CD14-positive monocyte (primary cell): ENCODE results near the gene TRIM45. TPM values are rescaled to one million over a fixed set of nuclear protein-coding genes. Genes with fewer than 3 reads are reported as not detected.

Experiments used
- DNase-seq, 3 donors: peaks; one replicate each; pipeline ENCODE4 v3.0.0-alpha.2; 2011 to 2022
- H2AFZ ChIP-seq: 2 replicates; pipeline ENCODE4 v1.6.0; 2012; ENCODE audit warnings: mild to moderate bottlenecking, low read depth, low read length, inconsistent platforms; ENCODE audit not compliant: insufficient read depth, poor library complexity, severe bottlenecking
- H3K27ac ChIP-seq, 2 donors: 1 replicate in 1 of 2; 2 replicates in 1 of 2; pipeline ENCODE4 v1.5.1; 2012 to 2013; ENCODE audit warnings: low read length in 2 of 2, control low read depth in 1 of 2, inconsistent platforms in 1 of 2, low read depth in 1 of 2, mild to moderate bottlenecking in 1 of 2
- H3K27me3 ChIP-seq, 2 donors: one replicate each; pipeline versions ENCODE4 v1.6.0 to v1.6.1; 2011 to 2013; ENCODE audit warnings: low read length in 2 of 2; ENCODE audit not compliant: control insufficient read depth in 2 of 2, insufficient read depth in 2 of 2
- H3K36me3 ChIP-seq, 2 donors: replicated peaks in 1 of 2; 1 replicate in 1 of 2; 2 replicates in 1 of 2; pipeline versions ENCODE4 v1.5.1 to v1.6.1; 2012 to 2013; ENCODE audit warnings: low read length in 2 of 2, control low read depth in 1 of 2, inconsistent platforms in 1 of 2, mild to moderate bottlenecking in 1 of 2; ENCODE audit not compliant: insufficient read depth in 2 of 2, control insufficient read depth in 1 of 2
- H3K4me1 ChIP-seq, 2 donors: 1 replicate in 1 of 2; 2 replicates in 1 of 2; pipeline versions ENCODE4 v1.5.1 to v1.6.1; 2012 to 2013; ENCODE audit warnings: low read length in 2 of 2, control low read depth in 1 of 2, inconsistent platforms in 1 of 2, mild to moderate bottlenecking in 1 of 2, moderate library complexity in 1 of 2; ENCODE audit not compliant: insufficient read depth in 2 of 2, control insufficient read depth in 1 of 2
- H3K4me2 ChIP-seq: replicated peaks from 2 replicates; pipeline ENCODE3; 2012; ENCODE audit warnings: low read length, moderate library complexity, mild to moderate bottlenecking; ENCODE audit not compliant: poor library complexity, severe bottlenecking; ENCODE audit errors: extremely low read depth
- H3K4me3 ChIP-seq, 3 experiments: fragments of 200-600 bp in 1 of 3; sonication (generic) in 1 of 3; replicated peaks in 1 of 3; 1 replicate in 2 of 3; 2 replicates in 1 of 3; pipeline ENCODE4 v1.5.1; 2011 to 2013; ENCODE audit warnings: low read length in 3 of 3, mild to moderate bottlenecking in 3 of 3, control low read depth in 2 of 3, low read depth in 2 of 3, inconsistent platforms in 1 of 3, moderate library complexity in 1 of 3
- H3K79me2 ChIP-seq: 2 replicates; pipeline ENCODE4 v1.6.0; 2012; ENCODE audit warnings: mild to moderate bottlenecking, control low read depth, inconsistent platforms, low read length, moderate library complexity; ENCODE audit not compliant: insufficient read depth
- H3K9ac ChIP-seq: 2 replicates; pipeline ENCODE4 v1.6.0; 2017; ENCODE audit warnings: low read length, mild to moderate bottlenecking; ENCODE audit not compliant: insufficient read depth, poor library complexity, severe bottlenecking
- H3K9me3 ChIP-seq, 2 donors: replicated peaks in 1 of 2; 1 replicate in 1 of 2; 2 replicates in 1 of 2; pipeline versions ENCODE4 v1.5.1 to v1.6.1; 2012 to 2013; ENCODE audit warnings: low read length in 2 of 2, control low read depth in 1 of 2; ENCODE audit not compliant: control insufficient read depth in 1 of 2, insufficient read depth in 1 of 2
- H4K20me1 ChIP-seq: 2 replicates; pipeline ENCODE4 v1.6.0; 2012; ENCODE audit warnings: mild to moderate bottlenecking, low read length, control low read depth, moderate library complexity; ENCODE audit not compliant: insufficient read depth
- H3K27ac Mint-ChIP-seq, 7 donors: one replicate each; pipeline ENCODE4 v1.8.0; 2020; ENCODE audit warnings: mild to moderate bottlenecking in 7 of 7, mixed read lengths in 7 of 7, moderate library complexity in 6 of 7, inconsistent platforms in 2 of 7
- H3K27me3 Mint-ChIP-seq, 3 donors: one replicate each; pipeline ENCODE4 v1.8.0; 2021 to 2022; ENCODE audit warnings: low read depth in 3 of 3, mild to moderate bottlenecking in 3 of 3, mixed read lengths in 3 of 3, moderate library complexity in 3 of 3, inconsistent platforms in 1 of 3
- H3K36me3 Mint-ChIP-seq, 2 donors: one replicate each; pipeline ENCODE4 v1.8.0; 2020; ENCODE audit warnings: mixed read lengths in 2 of 2, inconsistent platforms in 1 of 2, mild to moderate bottlenecking in 1 of 2
- H3K4me1 Mint-ChIP-seq: one replicate; pipeline ENCODE4 v1.8.0; 2020; ENCODE audit warnings: mild to moderate bottlenecking, mixed read lengths
- H3K4me3 Mint-ChIP-seq, 2 donors: one replicate each; pipeline ENCODE4 v1.8.0; 2020; ENCODE audit warnings: mild to moderate bottlenecking in 2 of 2, mixed read lengths in 2 of 2, moderate library complexity in 1 of 2
- H3K9me3 Mint-ChIP-seq, 7 donors: one replicate each; pipeline ENCODE4 v1.8.0; 2020 to 2022; ENCODE audit warnings: mixed read lengths in 7 of 7, mild to moderate bottlenecking in 6 of 7, moderate library complexity in 6 of 7, inconsistent platforms in 2 of 7
- WGBS: methylation state at CpG from one replicate; pipeline ENCODE4 v1.1.5; 2013; ENCODE audit warnings: missing lambda C conversion rate; ENCODE audit not compliant: insufficient coverage; 5-methylcytosine and 5-hydroxymethylcytosine counted together
- intact Hi-C, 2 donors: fragments of 100-400 bp; cut with micrococcal nuclease; formaldehyde crosslinking; loops; one replicate each; pipeline versions ENCODE4 v1.15.0 to v1.15.1; 2023
- polyA plus RNA-seq, 3 donors: library from polyadenylated mRNA; depleted of rRNA in 1 of 3; unstranded in 2 of 3; stranded (reverse) in 1 of 3; fragments of 300-500 nt in 2 of 3; fragments of >200 nt in 1 of 3; fragmentation: Illumina TruSeq in 2 of 3; gene quantifications; 1 replicate in 2 of 3; 2 replicates in 1 of 3; pipeline ENCODE4 v1.2.3, GENCODE V29; 2012 to 2021
- TF ChIP-seq, protein P1 (sequence below): fragments of 200-600 bp; IDR thresholded peaks from one replicate; pipeline ENCODE4 v1.8.0; 2022; ENCODE audit warnings: antibody characterized with exemption, mild to moderate bottlenecking

The TRIM45 gene
- polyA plus RNA-seq, 3 donors, result 0.85 to 1.4 TPM; not detected in 1

DNA sequence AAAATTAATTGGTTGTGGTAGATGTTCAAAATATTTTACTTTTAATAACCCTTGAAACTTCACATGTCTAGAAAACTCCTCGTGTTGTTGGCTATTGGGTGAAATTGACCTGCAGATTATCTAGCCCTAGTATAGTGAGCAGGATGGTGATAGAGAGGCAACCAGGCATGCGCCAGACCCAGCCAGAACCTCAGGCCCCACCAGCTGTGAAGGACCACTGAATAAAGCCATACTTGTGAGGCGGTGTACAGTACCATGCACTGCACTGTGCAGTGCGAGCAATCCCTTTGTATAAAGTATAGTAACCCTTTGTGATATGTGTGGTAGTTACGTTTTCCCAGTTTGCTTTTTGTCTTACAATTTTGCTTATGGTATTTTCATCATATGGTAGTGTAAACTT lies 53.0 kb downstream of the TRIM45 start:
- peaks cover 3% of the 10 kb centered on the region for H3K4me1 Mint-ChIP-seq

DNA sequence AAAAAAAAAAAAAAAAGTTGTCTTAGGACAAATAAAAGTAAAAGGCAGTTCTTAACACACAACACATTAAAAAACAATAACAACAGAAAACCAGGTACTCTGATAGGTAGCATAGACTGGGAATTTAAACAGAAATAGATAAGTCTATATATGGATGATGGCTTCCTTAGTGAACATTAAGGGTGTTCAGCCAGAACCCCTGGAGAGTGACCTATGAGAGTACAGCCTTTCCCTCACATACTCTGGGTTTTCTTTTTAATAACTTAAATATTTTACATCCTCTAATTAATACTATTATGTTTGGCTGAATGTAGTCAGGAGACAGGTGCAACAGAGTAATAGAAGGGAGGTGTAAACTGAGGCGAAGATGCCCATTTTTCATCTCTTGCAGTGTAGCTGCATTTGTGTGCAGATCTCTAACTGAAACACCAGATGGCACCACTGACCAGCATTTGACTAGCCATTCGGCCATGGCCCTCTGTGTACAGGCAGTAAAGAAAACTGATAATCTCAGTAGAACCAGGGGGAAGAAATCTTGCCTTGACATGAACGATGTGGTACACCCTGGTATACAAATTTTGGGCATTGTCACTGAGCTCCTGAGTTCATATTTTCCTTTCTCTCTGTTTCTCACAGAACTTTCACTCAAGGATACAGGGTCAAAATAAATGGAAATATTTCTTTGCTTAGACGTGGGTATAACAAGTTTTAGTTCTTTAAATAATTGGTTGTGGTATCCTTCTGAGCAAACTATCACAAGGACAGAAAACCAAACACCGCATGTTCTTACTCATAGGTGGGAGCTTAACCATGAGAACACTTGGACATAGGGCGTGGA lies 53.8 kb downstream of the TRIM45 start:
- DNase-seq, result peak; percentile 25 to 55 (median 52)
- Mint-ChIP-seq H3K4me1 (peaks cover 3% of the 10 kb centered on the region), H3K4me3 (no peak overlapping the region), H3K36me3 (peaks cover 41 to 65% of the 10 kb centered on the region in 2 donors), H3K9me3 (no peaks in the 10 kb centered on the region), H3K27ac (no peak overlapping the region), H3K27me3 (no peaks in the 10 kb centered on the region)
- H3K4me2 ChIP-seq, result no peak overlapping the region
- no peak overlapping the region for H2AFZ ChIP-seq
- 80% methylated on average over 2 of the region's 6 CpGs for WGBS
- H3K27me3 ChIP-seq, result no peaks in the 10 kb centered on the region
- no peak overlapping the region for H3K27ac ChIP-seq
- H3K4me3 ChIP-seq, result no peak overlapping the region
- no peak overlapping the region for H3K9ac ChIP-seq
- H3K36me3 ChIP-seq, result peaks cover 3 to 66% of the 10 kb centered on the region in 2 donors
- TF ChIP-seq, protein P1, sequence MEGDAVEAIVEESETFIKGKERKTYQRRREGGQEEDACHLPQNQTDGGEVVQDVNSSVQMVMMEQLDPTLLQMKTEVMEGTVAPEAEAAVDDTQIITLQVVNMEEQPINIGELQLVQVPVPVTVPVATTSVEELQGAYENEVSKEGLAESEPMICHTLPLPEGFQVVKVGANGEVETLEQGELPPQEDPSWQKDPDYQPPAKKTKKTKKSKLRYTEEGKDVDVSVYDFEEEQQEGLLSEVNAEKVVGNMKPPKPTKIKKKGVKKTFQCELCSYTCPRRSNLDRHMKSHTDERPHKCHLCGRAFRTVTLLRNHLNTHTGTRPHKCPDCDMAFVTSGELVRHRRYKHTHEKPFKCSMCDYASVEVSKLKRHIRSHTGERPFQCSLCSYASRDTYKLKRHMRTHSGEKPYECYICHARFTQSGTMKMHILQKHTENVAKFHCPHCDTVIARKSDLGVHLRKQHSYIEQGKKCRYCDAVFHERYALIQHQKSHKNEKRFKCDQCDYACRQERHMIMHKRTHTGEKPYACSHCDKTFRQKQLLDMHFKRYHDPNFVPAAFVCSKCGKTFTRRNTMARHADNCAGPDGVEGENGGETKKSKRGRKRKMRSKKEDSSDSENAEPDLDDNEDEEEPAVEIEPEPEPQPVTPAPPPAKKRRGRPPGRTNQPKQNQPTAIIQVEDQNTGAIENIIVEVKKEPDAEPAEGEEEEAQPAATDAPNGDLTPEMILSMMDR, result peak; percentile 81
- intact Hi-C loops, result loop anchor here in 1 of 2 donors (10.0 kb wide), 1 partner anchor 827 kb away; no protein-coding TSS in a partner anchor
- H4K20me1 ChIP-seq, result no peaks in the 10 kb centered on the region
- no peaks in the 10 kb centered on the region for H3K4me1 ChIP-seq
- H3K79me2 ChIP-seq, result peaks cover 42% of the 10 kb centered on the region
- no peaks in the 10 kb centered on the region for H3K9me3 ChIP-seq

More for the DNA sequence above, 53.0 kb downstream of the TRIM45 start:
- no peak overlapping the region for H3K9ac ChIP-seq
- H3K9me3 Mint-ChIP-seq, result no peaks in the 10 kb centered on the region
- intact Hi-C loops, result loop anchor here in 1 of 2 donors (10.0 kb wide), 1 partner anchor 826 kb away; no protein-coding TSS in a partner anchor
- TF ChIP-seq, protein P1, result no peak
- peak overlapping the region in 1 of 7 donors; percentile 5 for H3K27ac Mint-ChIP-seq
- no peaks in the 10 kb centered on the region for H3K27me3 Mint-ChIP-seq
- no peaks in the 10 kb centered on the region for H3K27me3 ChIP-seq
- no peak overlapping the region for H3K4me3 ChIP-seq
- no peak overlapping the region for H3K4me3 Mint-ChIP-seq
- no peak overlapping the region for H3K4me2 ChIP-seq
- H3K36me3 Mint-ChIP-seq, result peaks cover 40 to 67% of the 10 kb centered on the region in 2 donors
- peaks cover 35% of the 10 kb centered on the region for H3K79me2 ChIP-seq
- WGBS, result 100% methylated on average over 2 of the region's 5 CpGs
- no peak overlapping the region for H3K27ac ChIP-seq
- no peak for DNase-seq
- no peaks in the 10 kb centered on the region for H4K20me1 ChIP-seq
- no peak overlapping the region for H2AFZ ChIP-seq
- H3K9me3 ChIP-seq, result no peaks in the 10 kb centered on the region
- H3K36me3 ChIP-seq, result peaks cover 7 to 66% of the 10 kb centered on the region in 2 donors
- no peaks in the 10 kb centered on the region for H3K4me1 ChIP-seq
